ENCODE measurements around the gene GSTT4.
A peak's percentile ranks its signal among the peaks of the same experiment; 100 is the strongest.

Gene GSTT4

GRCh38 chr22:24010018-24010391 is 4.8 kb upstream of the GSTT4 start:
- Histone ChIP-seq H3K4me3 (ENCODE audit: low read depth, low read length) (no peak overlapping the region), H3K79me2 (ENCODE audit: control insufficient read depth, insufficient read depth, low read length, poor library complexity) (peaks cover 5% of the 10 kb centered on the region), H3K18ac (ENCODE audit: low read length) (no peak overlapping the region)

DNA sequence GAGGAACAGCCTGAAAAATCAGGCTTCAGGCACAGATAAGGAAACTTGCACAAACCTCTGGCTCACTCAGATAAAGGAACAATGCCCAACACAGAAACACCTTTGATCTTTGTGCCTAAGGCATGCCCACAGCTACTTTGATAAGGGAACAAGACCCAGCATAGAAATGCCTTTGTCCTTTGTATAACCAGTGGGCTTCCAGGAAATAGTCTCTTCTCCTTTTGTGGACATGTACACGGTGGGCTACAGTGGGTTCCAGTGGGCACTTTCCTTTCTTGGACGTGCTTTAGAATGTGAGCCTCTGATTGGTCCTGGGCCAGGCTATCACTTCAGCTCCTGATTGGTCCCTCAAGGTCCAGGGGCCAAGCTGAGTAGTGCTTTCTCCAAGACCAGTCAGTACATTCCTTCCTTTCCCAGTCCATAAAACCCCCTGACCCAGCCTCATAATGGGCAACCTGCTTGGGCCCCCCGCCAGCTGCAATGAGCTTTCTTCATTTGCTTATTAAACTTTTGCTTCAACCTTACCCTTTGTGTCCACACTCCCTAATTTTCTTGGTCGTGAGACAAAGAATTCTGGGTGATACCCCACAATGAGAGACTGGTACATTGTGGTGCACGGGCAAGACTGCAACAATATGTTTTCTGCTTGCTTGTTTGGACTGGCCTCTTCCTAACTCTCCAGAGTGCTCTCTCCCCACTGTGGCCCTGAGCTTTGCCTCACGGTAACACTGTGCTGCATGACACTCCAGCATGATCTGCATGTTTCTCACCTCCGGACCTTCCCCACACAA is 4.2 kb upstream of the GSTT4 start:
- no peak overlapping the region for H2BK120ac ChIP-seq (ENCODE audit: insufficient read depth, low read length, poor library complexity)
- H3K27ac ChIP-seq (ENCODE audit: low read depth, low read length), result no peak overlapping the region
- H3K79me1 ChIP-seq (ENCODE audit: low read length), result peaks cover 8% of the 10 kb centered on the region
- H2AFZ ChIP-seq (ENCODE audit: insufficient read depth, low read length, poor library complexity), result no peak overlapping the region
- no CpG with 5 or more reads among the region's 7 CpGs for WGBS (ENCODE audit: extremely low coverage, insufficient coverage, insufficient read length)
- no peak overlapping the region for H3K4me3 ChIP-seq (ENCODE audit: low read depth, low read length)
- no peak overlapping the region for H4K12ac ChIP-seq (ENCODE audit: low read depth, low read length)
- peaks cover 12% of the 10 kb centered on the region for H3K9me3 ChIP-seq (ENCODE audit: insufficient read depth, low read depth, low read length)
- H3K27me3 ChIP-seq (ENCODE audit: insufficient read depth, low read length), result no peaks in the 10 kb centered on the region
- no peak overlapping the region for H2BK5ac ChIP-seq (ENCODE audit: low read depth, low read length, poor library complexity)
- H3K9ac ChIP-seq (ENCODE audit: low read length), result no peak overlapping the region
- peaks cover 5% of the 10 kb centered on the region for H3K79me2 ChIP-seq (ENCODE audit: control insufficient read depth, insufficient read depth, low read length, poor library complexity)
- H3K4me2 ChIP-seq (ENCODE audit: low read length), result no peak overlapping the region
- peak; percentile 15 to 44 for DNase-seq
- H2BK12ac ChIP-seq (ENCODE audit: low read length), result no peak overlapping the region
- no peak overlapping the region for H3K23ac ChIP-seq (ENCODE audit: low read length)
- peaks cover 0 to 4% of the 10 kb centered on the region in 2 experiments for H3K4me1 ChIP-seq (ENCODE audit: control insufficient read depth in 1 of 2, insufficient read depth in 2 of 2, low read length in 2 of 2)
- H3K14ac ChIP-seq (ENCODE audit: low read length), result no peak overlapping the region
- H4K91ac ChIP-seq (ENCODE audit: low read depth, low read length), result no peak overlapping the region
- no peak overlapping the region for H3K4ac ChIP-seq (ENCODE audit: low read depth, low read length)
- H3K36me3 ChIP-seq (ENCODE audit: control insufficient read depth in 1 of 2, insufficient read depth in 2 of 2, low read length in 2 of 2), result no peaks in the 10 kb centered on the region
- no peak overlapping the region for H2AK5ac ChIP-seq (ENCODE audit: low read length)
- no peak overlapping the region for H4K8ac ChIP-seq (ENCODE audit: low read depth, low read length)
- no peak overlapping the region for H3K18ac ChIP-seq (ENCODE audit: low read length)

More at GRCh38 chr22:24010018-24010391, 4.8 kb upstream of the GSTT4 start:
- no peaks in the 10 kb centered on the region for H3K36me3 ChIP-seq (ENCODE audit: control insufficient read depth in 1 of 2, insufficient read depth in 2 of 2, low read length in 2 of 2)
- H3K4me1 ChIP-seq (ENCODE audit: control insufficient read depth in 1 of 2, insufficient read depth in 2 of 2, low read length in 2 of 2), result peaks cover 0 to 3% of the 10 kb centered on the region in 2 experiments
- H3K14ac ChIP-seq (ENCODE audit: low read length), result no peak overlapping the region
- H3K79me1 ChIP-seq (ENCODE audit: low read length), result peaks cover 8% of the 10 kb centered on the region
- no peak overlapping the region for H4K12ac ChIP-seq (ENCODE audit: low read depth, low read length)
- H2AFZ ChIP-seq (ENCODE audit: insufficient read depth, low read length, poor library complexity), result no peak overlapping the region
- peaks cover 10% of the 10 kb centered on the region for H3K9me3 ChIP-seq (ENCODE audit: insufficient read depth, low read depth, low read length)
- no peak for DNase-seq
- H3K27ac ChIP-seq (ENCODE audit: low read depth, low read length), result no peak overlapping the region
- no peak overlapping the region for H3K23ac ChIP-seq (ENCODE audit: low read length)
- no peak overlapping the region for H4K8ac ChIP-seq (ENCODE audit: low read depth, low read length)
- H3K9ac ChIP-seq (ENCODE audit: low read length), result no peak overlapping the region
- H4K91ac ChIP-seq (ENCODE audit: low read depth, low read length), result no peak overlapping the region
- H2BK12ac ChIP-seq (ENCODE audit: low read length), result no peak overlapping the region
- WGBS (ENCODE audit: extremely low coverage, insufficient coverage, insufficient read length), result no CpG with 5 or more reads among the region's 2 CpGs
- H3K4ac ChIP-seq (ENCODE audit: low read depth, low read length), result no peak overlapping the region
- no peak overlapping the region for H2AK5ac ChIP-seq (ENCODE audit: low read length)
- H2BK5ac ChIP-seq (ENCODE audit: low read depth, low read length, poor library complexity), result no peak overlapping the region
- no peak overlapping the region for H3K4me2 ChIP-seq (ENCODE audit: low read length)
- no peak overlapping the region for H2BK120ac ChIP-seq (ENCODE audit: insufficient read depth, low read length, poor library complexity)
- H3K27me3 ChIP-seq (ENCODE audit: insufficient read depth, low read length), result no peaks in the 10 kb centered on the region

- Histone ChIP-seq H3K4ac (ENCODE audit: low read depth, low read length) (no peak overlapping the region), H4K91ac (ENCODE audit: low read depth, low read length) (no peak overlapping the region), H3K9ac (ENCODE audit: low read length) (no peak overlapping the region), H3K4me3 (ENCODE audit: low read depth, low read length) (no peak overlapping the region), H3K27ac (ENCODE audit: low read depth, low read length) (no peak overlapping the region), H3K27me3 (ENCODE audit: insufficient read depth, low read length) (no peaks in the 10 kb centered on the region), H3K18ac (ENCODE audit: low read length) (no peak overlapping the region), H3K9me3 (ENCODE audit: insufficient read depth, low read depth, low read length) (peaks cover 12% of the 10 kb centered on the region), H3K36me3 (ENCODE audit: control insufficient read depth in 1 of 2, insufficient read depth in 2 of 2, low read length in 2 of 2) (no peaks in the 10 kb centered on the region), H3K14ac (ENCODE audit: low read length) (no peak overlapping the region), H2AFZ (ENCODE audit: insufficient read depth, low read length, poor library complexity) (no peak overlapping the region), H2BK12ac (ENCODE audit: low read length) (no peak overlapping the region), H3K79me2 (ENCODE audit: control insufficient read depth, insufficient read depth, low read length, poor library complexity) (peaks cover 5% of the 10 kb centered on the region), H2BK5ac (ENCODE audit: low read depth, low read length, poor library complexity) (no peak overlapping the region), H3K4me2 (ENCODE audit: low read length) (no peak overlapping the region), H4K8ac (ENCODE audit: low read depth, low read length) (no peak overlapping the region), H3K23ac (ENCODE audit: low read length) (no peak overlapping the region), H4K12ac (ENCODE audit: low read depth, low read length) (no peak overlapping the region), H2BK120ac (ENCODE audit: insufficient read depth, low read length, poor library complexity) (no peak overlapping the region), H2AK5ac (ENCODE audit: low read length) (no peak overlapping the region), H3K4me1 (ENCODE audit: control insufficient read depth in 1 of 2, insufficient read depth in 2 of 2, low read length in 2 of 2) (peaks cover 3 to 5% of the 10 kb centered on the region in 2 experiments), H3K79me1 (ENCODE audit: low read length) (peaks cover 8% of the 10 kb centered on the region)
- WGBS (ENCODE audit: extremely low coverage, insufficient coverage, insufficient read length), result no CpG with 5 or more reads among the region's 6 CpGs
- no peak for DNase-seq
Measured at GRCh38 chr22:24008381-24009226, 3.4 kb upstream of the GSTT4 start.

GRCh38 chr22:24008022-24008283 is 2.7 kb upstream of the GSTT4 start:
- H3K14ac ChIP-seq (ENCODE audit: low read length), result no peak overlapping the region
- H3K4me2 ChIP-seq (ENCODE audit: low read length), result no peak overlapping the region

More at GRCh38 chr22:24008022-24008283, 2.7 kb upstream of the GSTT4 start:
- Histone ChIP-seq H2BK5ac (ENCODE audit: low read depth, low read length, poor library complexity) (no peak overlapping the region), H3K36me3 (ENCODE audit: control insufficient read depth in 1 of 2, insufficient read depth in 2 of 2, low read length in 2 of 2) (no peaks in the 10 kb centered on the region), H4K91ac (ENCODE audit: low read depth, low read length) (no peak overlapping the region), H2AFZ (ENCODE audit: insufficient read depth, low read length, poor library complexity) (no peak overlapping the region), H3K27ac (ENCODE audit: low read depth, low read length) (no peak overlapping the region), H2BK120ac (ENCODE audit: insufficient read depth, low read length, poor library complexity) (no peak overlapping the region), H3K4me3 (ENCODE audit: low read depth, low read length) (peak overlapping the region; percentile 3), H3K23ac (ENCODE audit: low read length) (no peak overlapping the region), H3K4me1 (ENCODE audit: control insufficient read depth in 1 of 2, insufficient read depth in 2 of 2, low read length in 2 of 2) (peaks cover 3 to 5% of the 10 kb centered on the region in 2 experiments), H3K9ac (ENCODE audit: low read length) (no peak overlapping the region), H3K4ac (ENCODE audit: low read depth, low read length) (no peak overlapping the region), H2AK5ac (ENCODE audit: low read length) (no peak overlapping the region), H2BK12ac (ENCODE audit: low read length) (no peak overlapping the region), H3K79me2 (ENCODE audit: control insufficient read depth, insufficient read depth, low read length, poor library complexity) (peaks cover 5% of the 10 kb centered on the region), H3K9me3 (ENCODE audit: insufficient read depth, low read depth, low read length) (peaks cover 12% of the 10 kb centered on the region), H4K8ac (ENCODE audit: low read depth, low read length) (no peak overlapping the region), H3K18ac (ENCODE audit: low read length) (no peak overlapping the region), H3K27me3 (ENCODE audit: insufficient read depth, low read length) (no peaks in the 10 kb centered on the region), H3K79me1 (ENCODE audit: low read length) (peaks cover 8% of the 10 kb centered on the region), H4K12ac (ENCODE audit: low read depth, low read length) (no peak overlapping the region)
- no CpG with 5 or more reads among the region's 1 CpG for WGBS (ENCODE audit: extremely low coverage, insufficient coverage, insufficient read length)
- DNase-seq, result no peak
